ENCODE measurements around the gene TWIST2.

The TWIST2 gene

GRCh38 chr2:238811293-238811692, 36.6 kb upstream of the TWIST2 start:
- DNase-seq (ENCODE audit: low spot score) = no peak
- in situ Hi-C loops (cut with MboI; ENCODE audit: low sequenced_read_pairs, unreplicated experiment) = no loop called here
- no peak for TF ChIP-seq CTCF (IDR thresholded peaks at IDR 0.05; ENCODE audit: borderline replicate concordance, control extremely low read depth, extremely low read depth, insufficient read depth, missing control alignments)

- no peak for DNase-seq (ENCODE audit: low spot score)
- in situ Hi-C loops (cut with MboI; ENCODE audit: low sequenced_read_pairs, unreplicated experiment) = no loop called here
- no peak for TF ChIP-seq CTCF (IDR thresholded peaks at IDR 0.05; ENCODE audit: borderline replicate concordance, control extremely low read depth, extremely low read depth, insufficient read depth, missing control alignments)
These were observed 36.1 kb upstream of the TWIST2 start for GRCh38 chr2:238811759-238812158.

GRCh38 chr2:238813109-238813508, 34.8 kb upstream of the TWIST2 start:
- TF ChIP-seq CTCF (IDR thresholded peaks at IDR 0.05; ENCODE audit: borderline replicate concordance, control extremely low read depth, extremely low read depth, insufficient read depth, missing control alignments) = no peak
- DNase-seq (ENCODE audit: low spot score) = no peak
- in situ Hi-C loops (cut with MboI; ENCODE audit: low sequenced_read_pairs, unreplicated experiment) = no loop called here

- no peak for DNase-seq (ENCODE audit: low spot score)
- TF ChIP-seq CTCF (IDR thresholded peaks at IDR 0.05; ENCODE audit: borderline replicate concordance, control extremely low read depth, extremely low read depth, insufficient read depth, missing control alignments) = no peak
- in situ Hi-C loops (cut with MboI; ENCODE audit: low sequenced_read_pairs, unreplicated experiment) = no loop called here
These were observed 33.1 kb upstream of the TWIST2 start for GRCh38 chr2:238814815-238815214.

GRCh38 chr2:238816291-238816690, 31.6 kb upstream of the TWIST2 start:
- DNase-seq (ENCODE audit: low spot score) = no peak
- in situ Hi-C loops (cut with MboI; ENCODE audit: low sequenced_read_pairs, unreplicated experiment) = no loop called here
- TF ChIP-seq CTCF (IDR thresholded peaks at IDR 0.05; ENCODE audit: borderline replicate concordance, control extremely low read depth, extremely low read depth, insufficient read depth, missing control alignments) = no peak

DNA sequence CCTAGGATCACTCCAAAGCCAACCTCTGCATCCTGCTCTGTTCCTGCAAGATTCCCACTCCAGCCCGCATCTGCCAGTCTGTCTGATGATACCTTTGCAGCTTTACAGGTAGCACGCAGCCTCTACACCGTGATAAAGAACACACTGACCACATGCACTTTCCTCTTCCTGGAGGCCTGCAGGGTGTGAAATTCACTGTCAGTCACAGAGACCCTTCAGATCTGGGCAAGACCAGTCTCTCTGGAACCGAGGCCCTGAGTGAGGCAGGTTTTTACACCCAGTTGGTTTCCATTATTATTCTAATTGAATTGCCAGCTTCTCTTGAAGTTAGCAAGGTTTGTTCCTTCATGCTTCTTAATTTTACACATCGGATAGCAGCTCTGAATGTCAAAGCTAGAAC, 30.5 kb upstream of the TWIST2 start:
- no peak for TF ChIP-seq CTCF (IDR thresholded peaks at IDR 0.05; ENCODE audit: borderline replicate concordance, control extremely low read depth, extremely low read depth, insufficient read depth, missing control alignments)
- in situ Hi-C loops (cut with MboI; ENCODE audit: low sequenced_read_pairs, unreplicated experiment) = no loop called here

DNA sequence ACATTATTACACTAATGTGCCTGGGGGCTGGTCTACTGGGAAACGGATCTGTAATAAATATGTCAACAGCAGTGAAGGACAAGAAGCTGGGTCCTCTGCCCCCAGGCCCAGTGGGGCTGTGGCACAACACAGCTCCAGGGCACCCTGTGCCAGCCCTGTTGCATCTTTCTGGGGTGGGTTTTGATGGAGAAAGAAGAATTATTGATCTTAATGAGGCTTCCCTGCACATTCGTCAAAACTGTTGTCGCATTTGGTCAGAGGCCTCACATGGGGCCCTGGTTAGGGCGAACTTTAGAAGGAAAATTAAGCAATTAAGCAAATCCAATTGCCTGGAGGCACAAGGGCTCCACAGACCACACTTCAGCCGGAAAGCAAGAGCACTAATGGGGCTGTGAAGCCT, 30.0 kb upstream of the TWIST2 start:
- no peak for TF ChIP-seq CTCF (IDR thresholded peaks at IDR 0.05; ENCODE audit: borderline replicate concordance, control extremely low read depth, extremely low read depth, insufficient read depth, missing control alignments)
- DNase-seq (ENCODE audit: low spot score) = no peak
- in situ Hi-C loops (cut with MboI; ENCODE audit: low sequenced_read_pairs, unreplicated experiment) = no loop called here

More for the DNA sequence above, 30.5 kb upstream of the TWIST2 start:
- no peak for DNase-seq (ENCODE audit: low spot score)

All from GM13976 (cell line).